Omental fat pad (tissue), 4 donors: ENCODE data around the gene RIIAD1. TPM values are rescaled to one million over a fixed set of nuclear protein-coding genes. Genes with fewer than 3 reads are reported as not detected.
"Not testable (repeated sequence)": the region's sequence is repeated elsewhere in the genome, so short reads cannot be mapped to it uniquely, and the experiment has no call there.

Experiments
- ATAC-seq: fragments of 150-250 bp; one replicate; pipeline ENCODE4 v1.9.1; 2016; ENCODE audit warnings: mild to moderate bottlenecking, moderate library complexity; ENCODE audit not compliant: low FRiP score
- DNase-seq: peaks from one replicate; pipeline ENCODE4 v3.0.0-alpha.2; 2019; ENCODE audit warnings: low spot score
- total RNA-seq, 4 donors: library from RNA; depleted of rRNA; stranded (reverse); fragments of >200 nt; gene quantifications; one replicate each; pipeline ENCODE4 v1.1.0, GENCODE V29; 2016
- TF ChIP-seq, protein P1 (sequence below), 3 donors: fragments of 450-650 bp; IDR thresholded peaks; one replicate each; pipeline ENCODE4 v1.5.1; 2016 to 2017; ENCODE audit warnings: antibody characterized with exemption in 3 of 3, mild to moderate bottlenecking in 3 of 3, moderate library complexity in 2 of 3

RIIAD1 gene, protein sequence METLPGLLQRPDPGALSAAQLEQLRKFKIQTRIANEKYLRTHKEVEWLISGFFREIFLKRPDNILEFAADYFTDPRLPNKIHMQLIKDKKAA
- total RNA-seq: not detected

DNA sequence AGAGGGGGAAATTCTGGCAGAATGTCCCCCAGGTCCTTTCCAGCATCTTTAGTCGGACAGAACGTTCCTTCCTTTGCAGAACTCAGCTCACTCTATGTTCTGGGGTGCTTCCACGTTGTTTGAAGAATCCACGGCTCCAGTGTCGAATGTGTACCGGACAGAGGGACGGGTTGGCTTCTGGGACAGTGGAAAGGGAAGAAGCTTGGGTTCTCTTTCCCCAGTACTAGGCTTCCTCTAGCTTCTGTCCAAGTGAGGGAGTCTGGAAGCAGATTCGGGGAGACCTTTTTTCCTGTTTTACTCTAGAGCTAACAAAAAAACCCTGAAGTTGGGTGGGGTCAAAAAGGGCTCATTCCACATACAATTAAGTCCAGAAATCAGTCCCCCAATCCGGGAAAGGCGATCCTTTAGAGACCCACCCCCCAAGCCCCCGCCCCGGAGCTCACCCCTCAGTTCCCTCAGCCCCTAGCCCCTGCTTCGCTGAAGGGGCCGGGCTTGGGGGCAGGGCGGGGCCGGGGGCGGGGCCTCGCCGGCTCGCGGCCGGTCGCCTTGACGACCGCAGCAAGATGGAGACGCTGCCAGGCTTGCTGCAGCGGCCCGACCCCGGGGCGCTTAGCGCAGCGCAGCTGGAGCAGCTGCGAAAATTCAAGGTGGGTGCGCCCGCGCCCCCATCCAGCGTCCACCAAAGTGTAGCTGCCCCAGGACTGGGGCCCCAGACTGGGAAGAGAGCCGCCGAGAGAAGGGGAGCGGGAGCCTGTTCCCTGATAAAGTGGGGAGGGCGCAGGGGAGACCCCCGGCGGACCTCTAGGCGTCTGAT lies at the start of gene RIIAD1:
Gene RIIAD1 (plus strand): TSS at position 549 of the 814 bp plus-strand sequence. CDS start 15 bp downstream, at position 564.
- TF ChIP-seq, protein P1, sequence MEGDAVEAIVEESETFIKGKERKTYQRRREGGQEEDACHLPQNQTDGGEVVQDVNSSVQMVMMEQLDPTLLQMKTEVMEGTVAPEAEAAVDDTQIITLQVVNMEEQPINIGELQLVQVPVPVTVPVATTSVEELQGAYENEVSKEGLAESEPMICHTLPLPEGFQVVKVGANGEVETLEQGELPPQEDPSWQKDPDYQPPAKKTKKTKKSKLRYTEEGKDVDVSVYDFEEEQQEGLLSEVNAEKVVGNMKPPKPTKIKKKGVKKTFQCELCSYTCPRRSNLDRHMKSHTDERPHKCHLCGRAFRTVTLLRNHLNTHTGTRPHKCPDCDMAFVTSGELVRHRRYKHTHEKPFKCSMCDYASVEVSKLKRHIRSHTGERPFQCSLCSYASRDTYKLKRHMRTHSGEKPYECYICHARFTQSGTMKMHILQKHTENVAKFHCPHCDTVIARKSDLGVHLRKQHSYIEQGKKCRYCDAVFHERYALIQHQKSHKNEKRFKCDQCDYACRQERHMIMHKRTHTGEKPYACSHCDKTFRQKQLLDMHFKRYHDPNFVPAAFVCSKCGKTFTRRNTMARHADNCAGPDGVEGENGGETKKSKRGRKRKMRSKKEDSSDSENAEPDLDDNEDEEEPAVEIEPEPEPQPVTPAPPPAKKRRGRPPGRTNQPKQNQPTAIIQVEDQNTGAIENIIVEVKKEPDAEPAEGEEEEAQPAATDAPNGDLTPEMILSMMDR (IDR thresholded peaks at IDR 0.05): no peak
- ATAC-seq (peak; percentile 56), DNase-seq (no peak)

DNA sequence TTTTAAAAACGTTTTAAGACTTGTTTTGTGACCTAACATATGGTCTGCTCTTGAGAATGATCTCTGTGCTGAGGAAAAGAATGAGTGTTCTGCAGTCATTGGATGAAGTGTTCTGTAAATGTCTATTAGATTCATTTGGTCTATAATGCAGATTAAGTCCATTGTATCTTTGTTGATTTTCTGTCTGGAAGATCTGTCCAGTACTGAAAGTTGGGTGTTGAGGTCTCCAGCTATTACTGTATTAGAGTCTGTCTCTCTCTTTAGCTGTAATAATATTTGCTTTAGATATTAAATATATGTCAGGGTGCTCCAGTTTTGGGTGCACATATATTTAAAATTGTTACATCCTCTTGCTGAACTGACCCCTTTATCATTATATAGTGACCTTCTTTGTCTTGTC lies 47.9 kb upstream of the RIIAD1 start:
- no peak for ATAC-seq
- TF ChIP-seq, protein P1 (IDR thresholded peaks at IDR 0.05): no peak

DNA sequence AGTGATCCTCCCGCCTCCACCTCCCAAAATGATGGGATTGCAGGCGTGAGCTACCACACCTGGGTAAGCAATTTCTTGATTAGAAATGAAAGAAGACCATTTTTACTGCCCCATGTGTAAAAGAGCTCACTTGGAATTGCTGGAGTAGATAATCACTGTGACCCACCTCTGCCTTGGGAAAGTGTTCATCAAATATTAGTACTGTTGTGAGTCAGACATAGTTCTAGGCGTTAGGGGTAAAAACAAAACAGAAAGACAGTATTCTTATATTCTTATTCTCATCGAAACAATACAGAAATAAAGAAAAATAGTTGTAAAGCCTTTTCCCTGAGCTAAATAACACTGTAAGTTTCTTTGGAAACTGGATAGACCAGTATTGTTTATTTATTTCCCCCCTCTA lies 40.9 kb upstream of the RIIAD1 start:
- TF ChIP-seq, protein P1 (IDR thresholded peaks at IDR 0.05): no peak
- DNase-seq (no peak), ATAC-seq (no peak)

More for the DNA sequence above, 47.9 kb upstream of the RIIAD1 start:
- no peak for DNase-seq

DNA sequence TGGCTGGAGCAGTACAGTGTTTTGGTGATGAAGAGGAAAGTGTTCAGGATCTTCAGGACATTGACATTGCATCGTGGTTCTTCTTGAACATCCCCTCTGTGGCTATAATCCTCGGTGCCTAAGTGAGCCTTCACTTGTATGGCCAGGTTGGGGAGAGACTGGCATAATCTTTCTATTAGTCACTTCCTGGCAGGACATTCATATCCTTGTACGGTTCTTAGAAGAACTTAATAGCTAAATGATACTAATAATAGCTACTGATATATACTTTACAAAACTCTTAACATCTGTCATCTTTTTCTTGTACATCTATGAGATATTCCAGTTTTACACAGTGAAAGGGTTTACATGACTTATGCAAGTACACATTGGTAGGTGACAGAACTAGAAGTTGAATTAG lies 40.5 kb upstream of the RIIAD1 start:
- DNase-seq (no peak), ATAC-seq (peak; percentile 54)
- TF ChIP-seq, protein P1 (IDR thresholded peaks at IDR 0.05): no peak

DNA sequence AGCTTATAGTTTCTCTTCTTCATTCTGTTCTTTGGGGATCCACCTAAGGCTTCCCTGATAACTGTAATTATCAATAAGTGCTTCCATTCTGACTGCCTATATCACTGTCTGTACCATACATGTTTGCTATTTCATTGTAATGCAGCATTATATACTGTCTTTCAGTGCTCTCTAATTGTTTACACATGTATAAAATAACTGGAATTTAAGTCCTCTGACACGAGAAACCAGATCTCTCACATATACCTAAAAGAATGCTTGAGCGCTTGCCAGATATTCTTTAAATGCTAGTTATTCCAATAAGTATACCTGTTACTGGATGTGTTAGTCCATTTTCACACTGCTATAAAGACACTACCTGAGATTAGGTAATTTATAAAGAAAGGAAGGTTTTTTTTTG lies 39.4 kb upstream of the RIIAD1 start:
- TF ChIP-seq, protein P1 (IDR thresholded peaks at IDR 0.05): no peak
- no peak for DNase-seq
- no peak for ATAC-seq

DNA sequence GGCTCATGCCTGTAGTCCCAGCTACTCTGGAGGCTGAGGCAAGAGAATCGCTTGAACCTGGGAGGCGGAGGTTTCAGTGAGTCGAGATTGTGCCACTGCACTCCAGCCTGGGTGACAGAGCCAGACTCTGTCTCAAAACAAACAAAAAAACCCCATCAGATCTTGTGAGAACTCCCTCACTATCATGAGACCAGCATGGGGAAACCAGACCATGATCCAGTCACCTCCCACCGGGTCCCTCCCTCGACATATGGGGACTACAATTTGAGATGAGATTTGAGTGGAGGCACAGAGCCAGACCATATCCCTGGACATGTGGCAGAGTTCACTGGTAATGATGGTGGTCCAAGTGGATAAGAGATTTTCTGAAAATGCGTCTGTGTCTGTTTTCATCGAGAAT lies 38.4 kb upstream of the RIIAD1 start:
- DNase-seq, ATAC-seq: not testable (repeated sequence)

DNA sequence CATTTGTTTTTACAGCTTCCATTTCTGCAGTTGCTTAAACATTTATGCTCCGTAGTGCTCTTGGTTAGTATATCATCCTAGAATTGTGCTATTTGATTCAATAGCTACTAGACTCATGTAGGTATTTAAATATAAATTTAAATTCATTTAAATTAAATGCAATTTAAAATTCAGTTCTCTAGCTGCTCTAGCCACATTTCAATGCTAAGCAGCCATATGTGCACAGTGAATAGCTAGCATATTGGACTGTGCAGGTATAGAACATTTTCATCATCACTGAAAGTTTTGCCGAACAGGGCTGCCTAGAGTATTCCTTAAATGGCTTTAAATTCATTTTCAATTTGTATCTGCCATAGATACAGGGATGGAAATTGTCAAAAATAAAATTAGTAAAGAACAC lies 37.2 kb upstream of the RIIAD1 start:
- TF ChIP-seq, protein P1 (IDR thresholded peaks at IDR 0.05): no peak
- DNase-seq: no peak
- no peak for ATAC-seq
